Activated CD4-positive, alpha-beta T cell treated with anti-CD3 and anti-CD28 coated beads, Interleukin-2, amount 10 ng/mL, durations not matched to agents 7 days and 5 days (primary cell): ENCODE results near the gene PTK7. TPM values are rescaled to one million over a fixed set of nuclear protein-coding genes. Genes with fewer than 3 reads are reported as not detected.

Experiments
- CTCF ChIA-PET: fragments of 350-600 bp; sonication (Branson Sonifier 250); formaldehyde crosslinking; loops from one replicate; lab custom pipeline; 2021; ENCODE audit warnings: antibody characterized with exemption; lab: Charles Lee
- POLR2A ChIA-PET: fragments of 350-600 bp; sonication (Branson Sonifier 250); formaldehyde crosslinking; loops from one replicate; lab custom pipeline; 2021; ENCODE audit warnings: antibody characterized with exemption; lab: Charles Lee
- DNase-seq: peaks from one replicate; pipeline ENCODE4 v3.0.0-alpha.2; 2020
- H3K27ac Mint-ChIP-seq: one replicate; pipeline ENCODE4 v1.8.0; 2021; ENCODE audit warnings: mild to moderate bottlenecking, moderate library complexity, mixed read lengths
- H3K27me3 Mint-ChIP-seq: one replicate; pipeline ENCODE4 v1.8.0; 2021; ENCODE audit warnings: mixed read lengths
- H3K36me3 Mint-ChIP-seq: one replicate; pipeline ENCODE4 v1.8.0; 2021; ENCODE audit warnings: low read depth, mixed read lengths
- H3K4me1 Mint-ChIP-seq: one replicate; pipeline ENCODE4 v1.8.0; 2021; ENCODE audit warnings: mixed read lengths
- H3K4me3 Mint-ChIP-seq: one replicate; pipeline ENCODE4 v1.8.0; 2021; ENCODE audit warnings: mild to moderate bottlenecking, moderate library complexity, mixed read lengths
- H3K9me3 Mint-ChIP-seq: one replicate; pipeline ENCODE4 v1.8.0; 2021; ENCODE audit warnings: mixed read lengths
- total RNA-seq, 2 experiments: library from RNA; stranded (reverse); gene quantifications; one replicate each; pipeline ENCODE4 v1.2.3, GENCODE V29; 2021

PTK7 gene
- total RNA-seq, 2 experiments from 2014 or later = 1.3 to 1.9 TPM

DNA sequence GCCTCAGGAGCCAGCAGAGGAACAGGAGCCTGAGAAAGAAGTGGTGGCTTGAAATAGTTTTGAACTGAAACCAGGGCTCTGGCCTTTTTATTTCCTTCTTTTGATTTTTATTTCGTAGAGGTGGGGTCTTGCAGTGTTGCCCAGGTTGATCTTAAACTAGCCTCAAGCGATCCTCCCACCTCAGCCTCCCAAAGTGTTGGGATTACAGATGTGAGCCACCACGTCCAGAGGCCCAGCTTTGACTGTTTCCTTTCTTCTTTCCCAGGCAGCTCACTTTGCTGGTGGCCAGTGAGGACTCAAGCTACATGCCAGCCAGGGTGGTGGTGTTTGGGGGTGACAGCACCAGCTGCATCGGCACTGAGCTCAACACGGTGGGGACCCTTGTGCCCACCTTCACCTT lies 126.3 kb downstream of the PTK7 start:
- Mint-ChIP-seq H3K27me3 (no peaks in the 10 kb centered on the region), H3K9me3 (no peaks in the 10 kb centered on the region), H3K4me3 (no peak overlapping the region), H3K4me1 (peaks cover 2% of the 10 kb centered on the region), H3K27ac (no peak overlapping the region), H3K36me3 (peaks cover 23% of the 10 kb centered on the region)
- DNase-seq = no peak
- POLR2A ChIA-PET = interaction anchor here (0.7 kb wide), 1 partner anchor 140 kb away, joined by 3 read pairs; no protein-coding TSS in a partner anchor
- CTCF ChIA-PET = interaction anchor here (1.1 to 1.5 kb wide), 3 partner anchors 10 to 22 kb away, joined by 3 to 5 read pairs (median 4); partner anchors contain the start of gene CUL9

DNA sequence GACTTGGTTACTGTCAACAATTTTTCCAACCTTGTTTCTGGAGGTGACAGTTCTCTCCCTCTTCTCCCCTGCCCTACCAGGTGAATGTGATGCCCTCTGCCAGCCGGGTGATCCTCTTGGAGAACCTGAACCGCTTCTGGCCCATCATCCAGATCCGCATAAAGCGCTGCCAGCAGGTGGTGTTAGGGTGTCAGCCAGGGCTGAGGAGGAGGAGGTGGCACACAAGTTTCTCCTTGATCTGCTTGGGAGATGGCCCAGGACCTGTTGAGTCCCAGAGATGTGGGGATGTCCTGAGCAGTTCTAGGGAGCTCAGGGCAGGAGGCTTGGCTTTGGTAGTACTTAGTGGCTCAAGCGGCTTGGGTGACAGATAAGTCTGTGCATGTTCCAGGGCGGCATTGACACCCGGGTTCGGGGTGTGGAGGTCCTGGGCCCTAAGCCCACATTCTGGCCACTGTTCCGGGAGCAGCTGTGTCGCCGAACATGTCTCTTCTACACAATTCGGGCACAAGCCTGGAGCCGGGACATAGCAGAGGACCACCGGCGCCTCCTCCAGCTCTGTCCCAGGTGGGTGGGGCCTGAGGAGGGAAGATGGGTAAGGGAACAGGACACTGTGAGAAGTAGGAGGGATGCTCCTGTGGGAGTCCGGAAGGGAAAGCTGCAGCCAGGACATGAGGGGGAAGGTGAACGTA lies 127.1 kb downstream of the PTK7 start:
- no peak for DNase-seq
- Mint-ChIP-seq H3K36me3 (peaks cover 21% of the 10 kb centered on the region), H3K4me3 (no peak overlapping the region), H3K9me3 (no peaks in the 10 kb centered on the region), H3K27me3 (no peaks in the 10 kb centered on the region), H3K4me1 (peaks cover 2% of the 10 kb centered on the region), H3K27ac (no peak overlapping the region)
- POLR2A ChIA-PET = interaction anchor here (0.7 kb wide), 1 partner anchor 139 kb away, joined by 3 read pairs; no protein-coding TSS in a partner anchor
- CTCF ChIA-PET = interaction anchor here (1.5 kb wide), 1 partner anchor 21 kb away, joined by 5 read pairs; the partner anchor contains the start of gene CUL9

DNA sequence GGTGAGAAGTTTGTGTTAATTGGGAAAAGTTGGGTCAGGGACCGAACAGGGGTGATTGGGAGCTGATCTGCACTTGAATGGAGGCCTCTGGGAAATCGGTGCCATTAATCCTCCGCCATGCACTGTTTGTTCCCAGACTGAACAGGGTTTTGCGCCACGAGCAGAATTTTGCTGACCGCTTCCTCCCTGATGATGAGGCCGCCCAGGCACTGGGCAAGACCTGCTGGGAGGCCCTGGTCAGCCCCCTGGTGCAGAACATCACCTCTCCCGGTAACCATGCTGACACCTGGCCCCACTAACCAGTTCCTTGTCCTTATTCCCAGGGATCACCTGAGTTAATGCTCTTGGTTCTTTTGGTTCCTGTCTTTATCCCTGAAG lies 127.6 kb downstream of the PTK7 start:
- no peak for DNase-seq
- Mint-ChIP-seq H3K36me3 (peaks cover 21% of the 10 kb centered on the region), H3K27ac (no peak overlapping the region), H3K4me3 (no peak overlapping the region), H3K4me1 (peaks cover 2% of the 10 kb centered on the region), H3K27me3 (no peaks in the 10 kb centered on the region), H3K9me3 (no peaks in the 10 kb centered on the region)
- ChIA-PET POLR2A (no interaction called here), CTCF (interaction anchor here (1.5 kb wide), 1 partner anchor 21 kb away, joined by 5 read pairs; the partner anchor contains the start of gene CUL9)

DNA sequence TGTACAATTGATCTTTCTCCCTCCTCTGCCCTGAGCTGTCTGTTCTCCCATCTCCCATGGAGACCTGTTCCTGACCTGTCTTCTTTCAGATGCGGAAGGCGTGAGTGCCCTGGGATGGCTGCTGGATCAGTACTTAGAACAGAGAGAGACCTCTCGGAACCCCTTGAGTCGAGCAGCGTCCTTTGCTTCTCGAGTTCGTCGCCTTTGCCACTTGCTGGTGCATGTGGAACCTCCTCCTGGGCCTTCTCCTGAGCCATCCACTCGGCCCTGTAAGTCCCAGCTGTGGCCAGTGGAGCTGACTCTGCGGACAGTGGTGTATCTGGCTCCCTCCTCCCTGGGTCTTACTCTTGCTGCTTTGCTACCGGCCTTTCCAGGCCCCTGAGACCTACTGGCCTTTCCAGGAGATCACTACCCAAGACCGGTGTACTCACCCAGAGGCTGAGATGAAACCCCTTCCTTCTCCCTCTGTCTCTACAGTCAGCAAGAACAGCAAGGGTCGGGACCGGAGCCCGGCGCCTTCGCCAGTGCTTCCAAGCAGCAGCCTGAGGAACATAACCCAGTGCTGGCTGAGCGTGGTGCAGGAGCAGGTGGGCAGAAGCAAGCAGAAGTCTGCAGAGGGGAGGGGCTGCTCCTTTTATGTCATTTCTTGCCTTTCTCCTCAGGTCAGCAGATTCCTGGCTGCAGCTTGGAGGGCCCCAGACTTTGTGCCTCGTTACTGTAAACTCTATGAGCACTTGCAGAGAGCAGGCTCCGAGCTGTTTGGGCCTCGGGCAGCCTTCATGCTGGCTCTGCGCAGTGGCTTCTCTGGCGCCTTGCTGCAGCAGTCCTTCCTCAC lies 128.4 kb downstream of the PTK7 start:
- Mint-ChIP-seq H3K36me3 (peaks cover 24% of the 10 kb centered on the region), H3K4me3 (no peak overlapping the region), H3K27me3 (no peaks in the 10 kb centered on the region), H3K4me1 (peaks cover 2% of the 10 kb centered on the region), H3K27ac (no peak overlapping the region), H3K9me3 (no peaks in the 10 kb centered on the region)
- ChIA-PET CTCF (interaction anchor here (0.9 to 1.2 kb wide), 2 partner anchors 12 to 25 kb away, joined by 3 read pairs; partner anchors contain the start of gene DNPH1), POLR2A (no interaction called here)
- DNase-seq = no peak

DNA sequence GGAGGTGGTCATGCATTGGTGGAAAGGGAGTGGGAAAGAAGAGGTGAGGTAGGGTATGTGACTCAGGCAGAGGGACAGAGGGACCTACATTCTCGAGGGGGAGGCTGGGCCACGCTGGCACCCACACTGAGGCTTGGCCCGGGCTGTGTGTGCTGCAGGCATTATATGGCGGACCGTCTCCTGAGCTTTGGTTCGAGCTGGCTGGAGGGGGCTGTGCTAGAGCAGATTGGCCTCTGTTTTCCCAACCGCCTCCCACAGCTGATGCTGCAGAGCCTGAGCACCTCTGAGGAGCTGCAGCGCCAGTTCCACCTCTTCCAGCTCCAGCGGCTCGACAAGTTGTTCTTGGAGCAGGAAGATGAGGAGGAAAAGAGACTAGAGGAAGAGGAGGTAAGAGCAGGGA lies 129.7 kb downstream of the PTK7 start:
- no peaks in the 10 kb centered on the region for H3K4me1 Mint-ChIP-seq
- peaks cover 22% of the 10 kb centered on the region for H3K36me3 Mint-ChIP-seq
- H3K27ac Mint-ChIP-seq = no peak overlapping the region
- POLR2A ChIA-PET = no interaction called here
- no peak overlapping the region for H3K4me3 Mint-ChIP-seq
- DNase-seq = no peak
- H3K9me3 Mint-ChIP-seq = no peaks in the 10 kb centered on the region
- no peaks in the 10 kb centered on the region for H3K27me3 Mint-ChIP-seq
- CTCF ChIA-PET = interaction anchor here (1.2 kb wide), 1 partner anchor 13 kb away, joined by 3 read pairs; no protein-coding TSS in a partner anchor

DNA sequence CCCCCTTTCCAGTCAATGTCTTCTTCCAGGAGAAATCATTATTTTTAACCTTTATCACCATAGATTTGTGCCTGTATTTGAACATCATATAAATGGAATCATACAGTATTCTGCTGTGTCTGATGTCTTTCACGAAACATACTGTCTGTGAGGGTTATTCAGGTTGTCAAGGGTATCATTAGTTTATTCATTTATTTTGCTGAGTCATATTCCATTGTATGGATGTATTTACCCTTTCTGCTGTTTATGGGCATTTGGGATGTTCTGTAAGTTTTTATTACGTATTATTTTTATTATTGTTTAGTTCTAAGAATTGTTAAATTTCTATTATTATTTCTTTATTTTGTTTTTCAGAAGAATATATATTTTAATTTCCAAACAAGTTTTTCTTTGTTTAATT lies 131.2 kb downstream of the PTK7 start:
- POLR2A ChIA-PET = no interaction called here
- H3K27me3 Mint-ChIP-seq = no peaks in the 10 kb centered on the region
- peaks cover 24% of the 10 kb centered on the region for H3K36me3 Mint-ChIP-seq
- CTCF ChIA-PET = no interaction called here
- DNase-seq = no peak
- no peak overlapping the region for H3K27ac Mint-ChIP-seq
- H3K9me3 Mint-ChIP-seq = no peaks in the 10 kb centered on the region
- no peak overlapping the region for H3K4me3 Mint-ChIP-seq
- H3K4me1 Mint-ChIP-seq = no peaks in the 10 kb centered on the region

Other genes starting within 250 kb of the PTK7 start
- 10 to 100 TPM; 68.7 to 74.0 TPM for gene RPL7L1, start 196.7 kb upstream of the PTK7 start, total RNA-seq
- not detected for gene PTCRA, start 160.3 kb upstream of the PTK7 start, total RNA-seq
- gene CNPY3, start 146.8 kb upstream of the PTK7 start, total RNA-seq = 10 to 100 TPM; 69.7 to 75.0 TPM
- gene GNMT, start 115.6 kb upstream of the PTK7 start, total RNA-seq = 1 to 10 TPM; 1.1 to 1.3 TPM
- gene PEX6, start 97.1 kb upstream of the PTK7 start, total RNA-seq = 10 to 100 TPM; 18.7 to 21.3 TPM
- 10 to 100 TPM; 62.0 to 68.1 TPM for gene PPP2R5D, start 91.7 kb upstream of the PTK7 start, total RNA-seq
- gene MEA1, start 62.4 kb upstream of the PTK7 start, total RNA-seq = 10 to 100 TPM; 58.9 to 70.1 TPM
- 10 to 100 TPM; 64.7 to 74.2 TPM for gene KLHDC3, start 62.1 kb upstream of the PTK7 start, total RNA-seq
- 10 to 100 TPM; 65.3 to 68.4 TPM for gene RRP36, start 54.7 kb upstream of the PTK7 start, total RNA-seq
- 10 to 100 TPM in 1 of 2 experiments, 1 to 10 TPM in 1; 9.7 to 11.2 TPM for gene CUL7, start 22.5 kb upstream of the PTK7 start, total RNA-seq
- 10 to 100 TPM; 53.9 to 59.3 TPM for gene MRPL2, start 16.9 kb upstream of the PTK7 start, total RNA-seq
- gene KLC4, start 16.7 kb upstream of the PTK7 start, total RNA-seq = 10 to 100 TPM; 12.7 to 17.0 TPM
- gene SRF, start 95.0 kb downstream of the PTK7 start, total RNA-seq = 10 to 100 TPM; 40.8 to 41.9 TPM
- gene CUL9, start 105.9 kb downstream of the PTK7 start, total RNA-seq = 10 to 100 TPM; 57.8 to 60.7 TPM
- gene DNPH1, start 153.2 kb downstream of the PTK7 start, total RNA-seq = 10 to 100 TPM; 36.7 to 48.6 TPM
- gene TTBK1, start 167.2 kb downstream of the PTK7 start, total RNA-seq = under 1 TPM; 0.07 to 0.12 TPM
- gene SLC22A7, start 221.9 kb downstream of the PTK7 start, total RNA-seq = not detected
- under 1 TPM in 1 of 2 experiments, not detected in 1; 0.67 TPM for gene CRIP3, start 232.5 kb downstream of the PTK7 start, total RNA-seq